ENCODE data around the gene ZNF43.
"Not testable (repeated sequence)": the region's sequence is repeated elsewhere in the genome, so short reads cannot be mapped to it uniquely, and the experiment has no call there.

DNA sequence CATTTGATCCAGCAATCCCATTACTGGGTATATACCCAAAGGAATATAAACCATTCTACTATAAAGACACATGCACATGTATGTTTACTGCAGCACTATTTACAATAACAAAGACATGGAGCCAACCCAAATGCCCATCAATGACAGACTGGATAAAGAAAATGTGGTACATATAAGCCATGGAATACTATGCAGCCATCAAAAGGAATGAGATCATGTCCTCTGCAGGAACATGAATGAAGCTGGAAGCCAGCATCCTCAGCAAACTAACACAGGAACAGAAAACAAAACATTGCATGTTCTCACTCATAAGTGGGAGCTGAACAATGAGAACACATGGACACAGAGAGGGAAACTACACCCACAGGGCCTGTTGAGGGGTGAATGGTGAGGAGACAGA, 80.4 kb downstream of the ZNF43 start:
- TF ChIP-seq, protein P1, sequence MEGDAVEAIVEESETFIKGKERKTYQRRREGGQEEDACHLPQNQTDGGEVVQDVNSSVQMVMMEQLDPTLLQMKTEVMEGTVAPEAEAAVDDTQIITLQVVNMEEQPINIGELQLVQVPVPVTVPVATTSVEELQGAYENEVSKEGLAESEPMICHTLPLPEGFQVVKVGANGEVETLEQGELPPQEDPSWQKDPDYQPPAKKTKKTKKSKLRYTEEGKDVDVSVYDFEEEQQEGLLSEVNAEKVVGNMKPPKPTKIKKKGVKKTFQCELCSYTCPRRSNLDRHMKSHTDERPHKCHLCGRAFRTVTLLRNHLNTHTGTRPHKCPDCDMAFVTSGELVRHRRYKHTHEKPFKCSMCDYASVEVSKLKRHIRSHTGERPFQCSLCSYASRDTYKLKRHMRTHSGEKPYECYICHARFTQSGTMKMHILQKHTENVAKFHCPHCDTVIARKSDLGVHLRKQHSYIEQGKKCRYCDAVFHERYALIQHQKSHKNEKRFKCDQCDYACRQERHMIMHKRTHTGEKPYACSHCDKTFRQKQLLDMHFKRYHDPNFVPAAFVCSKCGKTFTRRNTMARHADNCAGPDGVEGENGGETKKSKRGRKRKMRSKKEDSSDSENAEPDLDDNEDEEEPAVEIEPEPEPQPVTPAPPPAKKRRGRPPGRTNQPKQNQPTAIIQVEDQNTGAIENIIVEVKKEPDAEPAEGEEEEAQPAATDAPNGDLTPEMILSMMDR (IDR thresholded peaks at IDR 0.05 in 8 of 11, conservative IDR thresholded peaks at IDR 0.05 in 3 of 11) = not testable (repeated sequence)
- TF ChIP-seq POLR2AphosphoS5, POLR2A (IDR thresholded peaks at IDR 0.05): not testable (repeated sequence)

All from spleen (tissue), 7 donors.